Ascending aorta (tissue), 2 donors: Measurements from ENCODE around the gene TRMT44. TPM values are rescaled to one million over a fixed set of nuclear protein-coding genes. Genes with fewer than 3 reads are reported as not detected.
"Not testable (repeated sequence)": the region's sequence is repeated elsewhere in the genome, so short reads cannot be mapped to it uniquely, and the experiment has no call there.

Experiments used
- DNase-seq, 2 donors: peaks; one replicate each; pipeline ENCODE4 v3.0.0-alpha.2; 2019; ENCODE audit warnings: low spot score in 2 of 2
- H3K27ac ChIP-seq, 2 donors: fragments of 200-600 bp; sonication (generic); one replicate each; pipeline ENCODE4 v1.5.1; 2016 to 2017; ENCODE audit warnings: mild to moderate bottlenecking in 1 of 2
- H3K27me3 ChIP-seq: fragments of 200-600 bp; sonication (generic); one replicate; pipeline ENCODE4 v1.5.1; 2017
- H3K36me3 ChIP-seq, 2 donors: fragments of 200-600 bp; sonication (generic); one replicate each; pipeline ENCODE4 v1.5.1; 2016
- H3K4me1 ChIP-seq, 2 donors: fragments of 200-600 bp; sonication (generic); one replicate each; pipeline ENCODE4 v1.5.1; 2016 to 2017; ENCODE audit warnings: mild to moderate bottlenecking in 1 of 2
- H3K4me3 ChIP-seq, 2 donors: fragments of 200-600 bp; sonication (generic); one replicate each; pipeline ENCODE4 v1.5.1; 2016 to 2017; ENCODE audit warnings: mild to moderate bottlenecking in 1 of 2
- H3K9me3 ChIP-seq, 2 donors: fragments of 200-600 bp; sonication (generic); one replicate each; pipeline ENCODE4 v1.5.1; 2016
- CTCF ChIP-seq, 3 experiments: fragments of 200-600 bp in 2 of 3; fragments of 450-650 bp in 1 of 3; sonication (generic) in 2 of 3; IDR thresholded peaks; one replicate each; pipeline ENCODE4 v1.5.1; 2016 to 2019; ENCODE audit warnings: antibody characterized with exemption in 3 of 3, mild to moderate bottlenecking in 1 of 3, moderate library complexity in 1 of 3
- intact Hi-C: fragments of 100-400 bp; cut with DNase I; formaldehyde crosslinking; loops from one replicate; pipeline ENCODE4 v1.15.1; 2023
- total RNA-seq: library from RNA; depleted of rRNA; stranded (reverse); fragments of >200 nt; gene quantifications from one replicate; pipeline ENCODE4 v1.1.0, GENCODE V29; 2016

The TRMT44 gene
- total RNA-seq, 1 donor from 2014 or later = 39.8 TPM

- Histone ChIP-seq H3K36me3 (peaks cover 17 to 26% of the 10 kb centered on the region in 2 donors), H3K4me3 (no peak overlapping the region), H3K9me3 (no peaks in the 10 kb centered on the region), H3K27ac (no peak overlapping the region), H3K4me1 (peaks cover 0 to 6% of the 10 kb centered on the region in 2 donors), H3K27me3 (no peaks in the 10 kb centered on the region)
- TF ChIP-seq CTCF (IDR thresholded peaks at IDR 0.05) = no peak
- DNase-seq = no peak
- intact Hi-C loops = no loop called here
Observed at GRCh38 chr4:8478801-8479744, 38.5 kb downstream of the TRMT44 start.

GRCh38 chr4:8480221-8480620, 39.6 kb downstream of the TRMT44 start:
- Histone ChIP-seq H3K9me3 (no peaks in the 10 kb centered on the region), H3K27ac (no peak overlapping the region), H3K4me1 (no peaks in the 10 kb centered on the region), H3K27me3 (no peaks in the 10 kb centered on the region), H3K4me3 (no peak overlapping the region), H3K36me3 (peaks cover 17 to 25% of the 10 kb centered on the region in 2 donors)
- TF ChIP-seq CTCF (IDR thresholded peaks at IDR 0.05) = no peak
- DNase-seq = no peak
- intact Hi-C loops = no loop called here

- H3K4me3 ChIP-seq, intact Hi-C loops, H3K4me1 ChIP-seq, H3K27me3 ChIP-seq, H3K9me3 ChIP-seq, DNase-seq, H3K27ac ChIP-seq, H3K36me3 ChIP-seq: not testable (repeated sequence)
Observed at GRCh38 chr4:8486643-8487042, 46.1 kb downstream of the TRMT44 start.

- TF ChIP-seq CTCF (IDR thresholded peaks at IDR 0.05) = no peak
- Histone ChIP-seq H3K27ac (no peak overlapping the region), H3K4me3 (no peak overlapping the region), H3K36me3 (no peaks in the 10 kb centered on the region), H3K4me1 (no peaks in the 10 kb centered on the region), H3K27me3 (no peaks in the 10 kb centered on the region), H3K9me3 (no peaks in the 10 kb centered on the region)
- no peak for DNase-seq
- intact Hi-C loops = no loop called here
Observed at GRCh38 chr4:8488791-8489369, 48.3 kb downstream of the TRMT44 start.

GRCh38 chr4:8491478-8491877, 50.9 kb downstream of the TRMT44 start:
- DNase-seq, H3K4me1 ChIP-seq, intact Hi-C loops, H3K9me3 ChIP-seq, H3K36me3 ChIP-seq, H3K4me3 ChIP-seq, H3K27me3 ChIP-seq, H3K27ac ChIP-seq: not testable (repeated sequence)

GRCh38 chr4:8492174-8492573, 51.6 kb downstream of the TRMT44 start:
- DNase-seq = no peak
- intact Hi-C loops = no loop called here
- Histone ChIP-seq H3K4me1 (no peaks in the 10 kb centered on the region), H3K27me3 (no peaks in the 10 kb centered on the region), H3K36me3 (no peaks in the 10 kb centered on the region), H3K9me3 (no peaks in the 10 kb centered on the region), H3K27ac (no peak overlapping the region), H3K4me3 (no peak overlapping the region)
- TF ChIP-seq CTCF (IDR thresholded peaks at IDR 0.05) = no peak
